Raji (cell line): Measurements from ENCODE around the gene ZSCAN2.

Experiments
- POLR2A ChIP-seq: IDR thresholded peaks from 2 replicates; pipeline ENCODE4 v1.6.1; 2011; ENCODE audit warnings: low read depth, low read length, control low read depth; ENCODE audit not compliant: insufficient read depth

Gene ZSCAN2

GRCh38 chr15:84631706-84632272 is 31.0 kb downstream of the ZSCAN2 start:
- TF ChIP-seq POLR2A = no peak

GRCh38 chr15:84633311-84634227 is 32.8 kb downstream of the ZSCAN2 start:
- TF ChIP-seq POLR2A = no peak

- TF ChIP-seq POLR2A = no peak
These were observed 33.5 kb downstream of the ZSCAN2 start for GRCh38 chr15:84634228-84634837.

- TF ChIP-seq POLR2A = no peak
These were observed 37.3 kb downstream of the ZSCAN2 start for GRCh38 chr15:84638103-84638502.

- no peak for TF ChIP-seq POLR2A
These were observed 43.0 kb downstream of the ZSCAN2 start for GRCh38 chr15:84643838-84644237.

GRCh38 chr15:84645496-84645895 is 44.7 kb downstream of the ZSCAN2 start:
- no peak for TF ChIP-seq POLR2A

GRCh38 chr15:84645997-84646396 is 45.2 kb downstream of the ZSCAN2 start:
- no peak for TF ChIP-seq POLR2A

- TF ChIP-seq POLR2A = no peak
These were observed 46.9 kb downstream of the ZSCAN2 start for GRCh38 chr15:84647726-84648125.

GRCh38 chr15:84648539-84648938 is 47.7 kb downstream of the ZSCAN2 start:
- no peak for TF ChIP-seq POLR2A

- no peak for TF ChIP-seq POLR2A
These were observed 48.9 kb downstream of the ZSCAN2 start for GRCh38 chr15:84649706-84650105.

GRCh38 chr15:84653584-84653909 is 52.7 kb downstream of the ZSCAN2 start:
- TF ChIP-seq POLR2A = no peak

- peak; percentile 75 for TF ChIP-seq POLR2A
These were observed 53.3 kb downstream of the ZSCAN2 start, which contains the start of gene WDR73 for GRCh38 chr15:84653910-84654688. TSS of gene WDR73 (minus strand) at chr15:84654283. CDS start at chr15:84654274, 9 bp downstream.

GRCh38 chr15:84654689-84655453 is 54.1 kb downstream of the ZSCAN2 start:
- no peak for TF ChIP-seq POLR2A

- TF ChIP-seq POLR2A = no peak
These were observed 56.2 kb downstream of the ZSCAN2 start for GRCh38 chr15:84656972-84657371.

GRCh38 chr15:84657748-84658079 is 56.9 kb downstream of the ZSCAN2 start:
- no peak for TF ChIP-seq POLR2A

GRCh38 chr15:84658080-84658787 is 57.4 kb downstream of the ZSCAN2 start, which contains the start of gene NMB:
TSS of gene NMB (minus strand) at chr15:84658199. CDS start at chr15:84658152, 47 bp downstream.
- TF ChIP-seq POLR2A = peak; percentile 45; the same call in 1 of the 2 replicates
